ENCODE data around the gene ATP10A.

ATP10A gene

DNA sequence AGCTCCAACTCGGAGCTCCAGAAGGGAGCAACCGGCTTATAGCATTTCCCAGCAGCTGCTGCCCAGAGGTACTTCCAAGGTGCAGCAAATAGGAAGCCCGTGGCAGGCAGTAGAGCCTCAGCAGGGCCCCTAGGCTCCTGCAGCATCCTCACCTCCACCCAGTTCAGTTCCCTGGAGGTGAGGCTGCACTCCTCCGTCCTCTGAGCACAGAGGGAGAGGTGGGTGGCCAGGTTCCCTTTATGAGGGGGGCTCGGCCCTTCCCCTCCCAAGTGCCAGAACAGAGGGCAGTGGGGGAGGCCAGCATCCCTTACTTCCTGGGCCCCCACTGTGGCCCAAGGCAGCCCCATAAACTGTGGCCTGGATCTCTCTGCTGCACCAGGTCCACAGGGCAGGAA lies 150.2 kb downstream of the ATP10A start:
- Histone ChIP-seq H3K4ac (ENCODE audit: low read depth, low read length) (no peak overlapping the region), H3K36me3 (ENCODE audit: control insufficient read depth in 1 of 2, insufficient read depth in 2 of 2, low read length in 2 of 2) (no peaks in the 10 kb centered on the region), H2BK120ac (ENCODE audit: insufficient read depth, low read length, poor library complexity) (no peak overlapping the region), H3K4me1 (ENCODE audit: control insufficient read depth in 1 of 2, insufficient read depth in 2 of 2, low read length in 2 of 2) (no peaks in the 10 kb centered on the region), H2AFZ (ENCODE audit: insufficient read depth, low read length, poor library complexity) (no peak overlapping the region), H3K4me3 (ENCODE audit: low read depth, low read length) (no peak overlapping the region), H3K79me1 (ENCODE audit: low read length) (no peaks in the 10 kb centered on the region), H3K23ac (ENCODE audit: low read length) (no peak overlapping the region), H4K12ac (ENCODE audit: low read depth, low read length) (no peak overlapping the region), H2BK12ac (ENCODE audit: low read length) (no peak overlapping the region), H3K9ac (ENCODE audit: low read length) (no peak overlapping the region), H3K14ac (ENCODE audit: low read length) (no peak overlapping the region), H4K8ac (ENCODE audit: low read depth, low read length) (no peak overlapping the region), H3K27me3 (ENCODE audit: insufficient read depth, low read length) (no peaks in the 10 kb centered on the region), H2BK5ac (ENCODE audit: low read depth, low read length, poor library complexity) (no peak overlapping the region), H2AK5ac (ENCODE audit: low read length) (no peak overlapping the region), H3K79me2 (ENCODE audit: control insufficient read depth, insufficient read depth, low read length, poor library complexity) (no peaks in the 10 kb centered on the region), H3K18ac (ENCODE audit: low read length) (no peak overlapping the region), H4K91ac (ENCODE audit: low read depth, low read length) (no peak overlapping the region), H3K27ac (ENCODE audit: low read depth, low read length) (no peak overlapping the region), H3K9me3 (ENCODE audit: insufficient read depth, low read depth, low read length) (no peaks in the 10 kb centered on the region), H3K4me2 (ENCODE audit: low read length) (no peak overlapping the region)
- no peak for DNase-seq
- no CpG with 5 or more reads among the region's 5 CpGs for WGBS (ENCODE audit: extremely low coverage, insufficient coverage, insufficient read length)

- Histone ChIP-seq H3K27me3 (ENCODE audit: insufficient read depth, low read length) (no peaks in the 10 kb centered on the region), H3K18ac (ENCODE audit: low read length) (no peak overlapping the region), H2BK12ac (ENCODE audit: low read length) (no peak overlapping the region), H2AFZ (ENCODE audit: insufficient read depth, low read length, poor library complexity) (no peak overlapping the region), H3K23ac (ENCODE audit: low read length) (no peak overlapping the region), H4K91ac (ENCODE audit: low read depth, low read length) (no peak overlapping the region), H3K79me1 (ENCODE audit: low read length) (no peaks in the 10 kb centered on the region), H3K79me2 (ENCODE audit: control insufficient read depth, insufficient read depth, low read length, poor library complexity) (no peaks in the 10 kb centered on the region), H4K12ac (ENCODE audit: low read depth, low read length) (no peak overlapping the region), H3K4ac (ENCODE audit: low read depth, low read length) (no peak overlapping the region), H3K9ac (ENCODE audit: low read length) (no peak overlapping the region), H3K27ac (ENCODE audit: low read depth, low read length) (no peak overlapping the region), H3K4me2 (ENCODE audit: low read length) (no peak overlapping the region), H3K36me3 (ENCODE audit: control insufficient read depth in 1 of 2, insufficient read depth in 2 of 2, low read length in 2 of 2) (no peaks in the 10 kb centered on the region), H3K4me3 (ENCODE audit: low read depth, low read length) (no peak overlapping the region), H3K9me3 (ENCODE audit: insufficient read depth, low read depth, low read length) (no peaks in the 10 kb centered on the region), H2BK120ac (ENCODE audit: insufficient read depth, low read length, poor library complexity) (no peak overlapping the region), H2BK5ac (ENCODE audit: low read depth, low read length, poor library complexity) (no peak overlapping the region), H2AK5ac (ENCODE audit: low read length) (no peak overlapping the region), H3K14ac (ENCODE audit: low read length) (no peak overlapping the region), H3K4me1 (ENCODE audit: control insufficient read depth in 1 of 2, insufficient read depth in 2 of 2, low read length in 2 of 2) (no peaks in the 10 kb centered on the region), H4K8ac (ENCODE audit: low read depth, low read length) (no peak overlapping the region)
- no CpG with 5 or more reads among the region's 9 CpGs for WGBS (ENCODE audit: extremely low coverage, insufficient coverage, insufficient read length)
- DNase-seq = no peak
Measured at GRCh38 chr15:25712192-25712960, 150.8 kb downstream of the ATP10A start.

DNA sequence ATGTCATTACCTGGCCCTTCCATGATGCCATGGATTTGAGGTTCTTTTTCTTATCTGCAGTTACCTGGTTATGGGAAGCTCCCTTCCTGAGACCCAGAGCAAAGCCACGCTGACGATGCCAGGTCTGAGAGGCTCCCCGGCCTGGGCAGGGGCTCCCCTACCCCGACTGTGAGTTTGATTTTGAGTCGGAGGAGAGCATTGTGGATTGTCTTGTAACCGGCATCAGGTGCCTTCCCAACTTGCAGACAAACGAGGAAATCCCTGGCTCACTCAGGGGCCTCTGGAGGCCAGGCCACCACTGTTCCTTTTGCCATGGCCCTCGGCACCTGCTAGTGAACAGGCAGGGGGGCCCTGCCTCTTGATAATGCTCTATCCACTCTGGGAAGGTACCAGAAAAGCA lies 151.4 kb downstream of the ATP10A start:
- no CpG with 5 or more reads among the region's 8 CpGs for WGBS (ENCODE audit: extremely low coverage, insufficient coverage, insufficient read length)
- no peak for DNase-seq

DNA sequence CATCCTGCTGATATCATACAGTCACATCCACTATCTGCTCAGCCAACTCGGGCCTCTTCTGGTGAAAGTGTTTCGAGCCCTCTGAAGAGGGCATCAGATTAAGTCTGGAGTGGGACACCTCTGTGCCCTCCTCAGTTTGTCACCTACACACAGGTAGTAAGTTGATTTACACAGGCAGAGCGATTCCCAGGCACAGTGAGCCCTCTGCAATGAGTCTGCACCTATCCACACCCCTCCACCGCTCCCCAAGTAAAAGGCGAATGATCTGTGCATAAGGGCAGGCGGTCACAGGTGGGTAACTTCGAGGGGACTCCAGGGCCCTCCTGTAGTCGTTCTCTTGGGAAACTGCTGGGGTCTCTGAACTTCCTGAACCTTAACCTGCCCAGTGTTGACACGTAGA lies 152.0 kb downstream of the ATP10A start:
- H2AFZ ChIP-seq (ENCODE audit: insufficient read depth, low read length, poor library complexity) = no peak overlapping the region
- H3K4ac ChIP-seq (ENCODE audit: low read depth, low read length) = no peak overlapping the region
- no peak overlapping the region for H3K14ac ChIP-seq (ENCODE audit: low read length)
- H3K9ac ChIP-seq (ENCODE audit: low read length) = no peak overlapping the region
- H4K12ac ChIP-seq (ENCODE audit: low read depth, low read length) = no peak overlapping the region
- H3K4me2 ChIP-seq (ENCODE audit: low read length) = no peak overlapping the region
- no CpG with 5 or more reads among the region's 9 CpGs for WGBS (ENCODE audit: extremely low coverage, insufficient coverage, insufficient read length)
- H2AK5ac ChIP-seq (ENCODE audit: low read length) = no peak overlapping the region
- no peaks in the 10 kb centered on the region for H3K9me3 ChIP-seq (ENCODE audit: insufficient read depth, low read depth, low read length)
- H4K8ac ChIP-seq (ENCODE audit: low read depth, low read length) = no peak overlapping the region
- no peak overlapping the region for H2BK5ac ChIP-seq (ENCODE audit: low read depth, low read length, poor library complexity)
- no peaks in the 10 kb centered on the region for H3K27me3 ChIP-seq (ENCODE audit: insufficient read depth, low read length)
- no peaks in the 10 kb centered on the region for H3K79me2 ChIP-seq (ENCODE audit: control insufficient read depth, insufficient read depth, low read length, poor library complexity)
- no peaks in the 10 kb centered on the region for H3K79me1 ChIP-seq (ENCODE audit: low read length)
- no peak overlapping the region for H2BK120ac ChIP-seq (ENCODE audit: insufficient read depth, low read length, poor library complexity)
- no peaks in the 10 kb centered on the region for H3K4me1 ChIP-seq (ENCODE audit: control insufficient read depth in 1 of 2, insufficient read depth in 2 of 2, low read length in 2 of 2)
- H3K23ac ChIP-seq (ENCODE audit: low read length) = no peak overlapping the region
- DNase-seq = no peak
- H3K18ac ChIP-seq (ENCODE audit: low read length) = no peak overlapping the region
- H4K91ac ChIP-seq (ENCODE audit: low read depth, low read length) = no peak overlapping the region
- no peak overlapping the region for H3K4me3 ChIP-seq (ENCODE audit: low read depth, low read length)
- H2BK12ac ChIP-seq (ENCODE audit: low read length) = no peak overlapping the region
- no peaks in the 10 kb centered on the region for H3K36me3 ChIP-seq (ENCODE audit: control insufficient read depth in 1 of 2, insufficient read depth in 2 of 2, low read length in 2 of 2)
- no peak overlapping the region for H3K27ac ChIP-seq (ENCODE audit: low read depth, low read length)

More for the DNA sequence above, 151.4 kb downstream of the ATP10A start:
- no peak overlapping the region for H4K8ac ChIP-seq (ENCODE audit: low read depth, low read length)
- no peaks in the 10 kb centered on the region for H3K79me2 ChIP-seq (ENCODE audit: control insufficient read depth, insufficient read depth, low read length, poor library complexity)
- H3K27ac ChIP-seq (ENCODE audit: low read depth, low read length) = no peak overlapping the region
- H4K12ac ChIP-seq (ENCODE audit: low read depth, low read length) = no peak overlapping the region
- H4K91ac ChIP-seq (ENCODE audit: low read depth, low read length) = no peak overlapping the region
- no peak overlapping the region for H3K14ac ChIP-seq (ENCODE audit: low read length)
- H2BK5ac ChIP-seq (ENCODE audit: low read depth, low read length, poor library complexity) = no peak overlapping the region
- H3K36me3 ChIP-seq (ENCODE audit: control insufficient read depth in 1 of 2, insufficient read depth in 2 of 2, low read length in 2 of 2) = no peaks in the 10 kb centered on the region
- H2AFZ ChIP-seq (ENCODE audit: insufficient read depth, low read length, poor library complexity) = no peak overlapping the region
- no peaks in the 10 kb centered on the region for H3K79me1 ChIP-seq (ENCODE audit: low read length)
- H3K4ac ChIP-seq (ENCODE audit: low read depth, low read length) = no peak overlapping the region
- no peak overlapping the region for H2BK12ac ChIP-seq (ENCODE audit: low read length)
- no peak overlapping the region for H3K23ac ChIP-seq (ENCODE audit: low read length)
- H3K18ac ChIP-seq (ENCODE audit: low read length) = no peak overlapping the region
- no peak overlapping the region for H2BK120ac ChIP-seq (ENCODE audit: insufficient read depth, low read length, poor library complexity)
- H3K27me3 ChIP-seq (ENCODE audit: insufficient read depth, low read length) = no peaks in the 10 kb centered on the region
- no peak overlapping the region for H3K4me3 ChIP-seq (ENCODE audit: low read depth, low read length)
- H2AK5ac ChIP-seq (ENCODE audit: low read length) = no peak overlapping the region
- H3K9ac ChIP-seq (ENCODE audit: low read length) = no peak overlapping the region
- H3K4me2 ChIP-seq (ENCODE audit: low read length) = no peak overlapping the region
- no peaks in the 10 kb centered on the region for H3K9me3 ChIP-seq (ENCODE audit: insufficient read depth, low read depth, low read length)
- no peaks in the 10 kb centered on the region for H3K4me1 ChIP-seq (ENCODE audit: control insufficient read depth in 1 of 2, insufficient read depth in 2 of 2, low read length in 2 of 2)
